ENCODE measurements around the gene SEMA3D. TPM values are rescaled to one million over a fixed set of nuclear protein-coding genes. Genes with fewer than 3 reads are reported as not detected.

The SEMA3D gene
- total and polyA plus RNA-seq, 2 of the 13 experiments (the other 11 are each of a cell fraction or from before 2014, with no cell fraction given): 0.07 TPM; not detected in 1

DNA sequence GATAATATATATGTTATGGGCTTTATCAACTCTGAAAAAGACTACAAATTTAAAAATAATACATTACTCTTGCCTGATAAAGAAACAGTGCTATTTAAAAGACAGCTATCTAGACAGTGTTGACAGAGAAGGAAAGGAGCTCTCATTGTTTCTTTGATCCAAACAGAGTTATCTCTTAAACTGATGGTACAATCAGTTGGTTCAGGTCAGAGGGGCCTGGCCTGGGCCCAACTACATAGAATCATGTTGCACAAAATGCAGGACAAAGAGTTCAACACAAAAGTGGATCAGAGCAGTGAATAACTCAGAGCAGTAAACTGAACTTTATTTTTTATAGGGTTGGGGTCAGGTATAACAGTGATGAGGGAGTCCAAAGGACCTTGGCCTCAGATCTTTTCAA lies 33.8 kb upstream of the SEMA3D start (continued):
- TF ChIP-seq, protein P1, sequence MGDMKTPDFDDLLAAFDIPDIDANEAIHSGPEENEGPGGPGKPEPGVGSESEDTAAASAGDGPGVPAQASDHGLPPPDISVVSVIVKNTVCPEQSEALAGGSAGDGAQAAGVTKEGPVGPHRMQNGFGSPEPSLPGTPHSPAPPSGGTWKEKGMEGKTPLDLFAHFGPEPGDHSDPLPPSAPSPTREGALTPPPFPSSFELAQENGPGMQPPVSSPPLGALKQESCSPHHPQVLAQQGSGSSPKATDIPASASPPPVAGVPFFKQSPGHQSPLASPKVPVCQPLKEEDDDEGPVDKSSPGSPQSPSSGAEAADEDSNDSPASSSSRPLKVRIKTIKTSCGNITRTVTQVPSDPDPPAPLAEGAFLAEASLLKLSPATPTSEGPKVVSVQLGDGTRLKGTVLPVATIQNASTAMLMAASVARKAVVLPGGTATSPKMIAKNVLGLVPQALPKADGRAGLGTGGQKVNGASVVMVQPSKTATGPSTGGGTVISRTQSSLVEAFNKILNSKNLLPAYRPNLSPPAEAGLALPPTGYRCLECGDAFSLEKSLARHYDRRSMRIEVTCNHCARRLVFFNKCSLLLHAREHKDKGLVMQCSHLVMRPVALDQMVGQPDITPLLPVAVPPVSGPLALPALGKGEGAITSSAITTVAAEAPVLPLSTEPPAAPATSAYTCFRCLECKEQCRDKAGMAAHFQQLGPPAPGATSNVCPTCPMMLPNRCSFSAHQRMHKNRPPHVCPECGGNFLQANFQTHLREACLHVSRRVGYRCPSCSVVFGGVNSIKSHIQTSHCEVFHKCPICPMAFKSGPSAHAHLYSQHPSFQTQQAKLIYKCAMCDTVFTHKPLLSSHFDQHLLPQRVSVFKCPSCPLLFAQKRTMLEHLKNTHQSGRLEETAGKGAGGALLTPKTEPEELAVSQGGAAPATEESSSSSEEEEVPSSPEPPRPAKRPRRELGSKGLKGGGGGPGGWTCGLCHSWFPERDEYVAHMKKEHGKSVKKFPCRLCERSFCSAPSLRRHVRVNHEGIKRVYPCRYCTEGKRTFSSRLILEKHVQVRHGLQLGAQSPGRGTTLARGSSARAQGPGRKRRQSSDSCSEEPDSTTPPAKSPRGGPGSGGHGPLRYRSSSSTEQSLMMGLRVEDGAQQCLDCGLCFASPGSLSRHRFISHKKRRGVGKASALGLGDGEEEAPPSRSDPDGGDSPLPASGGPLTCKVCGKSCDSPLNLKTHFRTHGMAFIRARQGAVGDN (CRISPR knock-in tag; IDR thresholded peaks at IDR 0.05): no peak
- TF ChIP-seq CENPX (CRISPR knock-in tag; IDR thresholded peaks at IDR 0.05): no peak
- no peak for TF ChIP-seq HCFC1 (IDR thresholded peaks at IDR 0.05; ENCODE audit: low read depth, low read length)

DNA sequence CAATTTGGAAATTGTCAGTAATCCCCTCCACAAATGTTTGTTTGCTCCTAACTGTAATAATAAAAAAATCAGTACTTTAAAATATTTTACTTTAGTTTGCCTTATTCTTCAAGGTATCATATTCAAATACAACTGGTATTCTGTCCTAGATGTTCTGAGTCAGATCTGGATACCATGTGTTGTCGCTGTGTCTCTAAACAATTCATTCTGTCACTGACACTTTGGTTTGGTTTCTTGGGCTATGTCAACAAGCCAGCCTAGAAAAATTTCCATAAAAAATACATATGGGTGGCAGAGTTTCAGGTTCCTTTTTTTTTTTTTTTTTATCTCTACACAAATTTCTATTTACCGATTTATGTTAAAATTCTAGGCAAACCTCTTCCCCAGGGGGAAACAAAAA lies 33.2 kb upstream of the SEMA3D start:
- no peak for TF ChIP-seq ZNF441 (CRISPR knock-in tag; IDR thresholded peaks at IDR 0.05; ENCODE audit: borderline replicate concordance)
- no peak for TF ChIP-seq PCBP1 (IDR thresholded peaks at IDR 0.05; ENCODE audit: borderline replicate concordance, low read depth, low read length)
- TF ChIP-seq, protein P2, sequence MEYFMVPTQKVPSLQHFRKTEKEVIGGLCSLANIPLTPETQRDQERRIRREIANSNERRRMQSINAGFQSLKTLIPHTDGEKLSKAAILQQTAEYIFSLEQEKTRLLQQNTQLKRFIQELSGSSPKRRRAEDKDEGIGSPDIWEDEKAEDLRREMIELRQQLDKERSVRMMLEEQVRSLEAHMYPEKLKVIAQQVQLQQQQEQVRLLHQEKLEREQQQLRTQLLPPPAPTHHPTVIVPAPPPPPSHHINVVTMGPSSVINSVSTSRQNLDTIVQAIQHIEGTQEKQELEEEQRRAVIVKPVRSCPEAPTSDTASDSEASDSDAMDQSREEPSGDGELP (IDR thresholded peaks at IDR 0.05; ENCODE audit: borderline replicate concordance, low read depth): no peak
- TF ChIP-seq, protein P3, sequence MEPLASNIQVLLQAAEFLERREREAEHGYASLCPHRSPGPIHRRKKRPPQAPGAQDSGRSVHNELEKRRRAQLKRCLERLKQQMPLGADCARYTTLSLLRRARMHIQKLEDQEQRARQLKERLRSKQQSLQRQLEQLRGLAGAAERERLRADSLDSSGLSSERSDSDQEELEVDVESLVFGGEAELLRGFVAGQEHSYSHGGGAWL (CRISPR knock-in tag; IDR thresholded peaks at IDR 0.05): no peak
- BruUV-seq (replicated peaks): no TSS peak
- Histone ChIP-seq H3K79me2 (ENCODE audit: insufficient read depth, low read length) (no peaks in the 10 kb centered on the region), H3K4me1 (ENCODE audit: insufficient read depth, low read length) (no peaks in the 10 kb centered on the region), H3K27me3 (ENCODE audit: control insufficient read depth in 1 of 2, insufficient read depth in 2 of 2, low read length in 2 of 2) (no peaks in the 10 kb centered on the region), H3K27ac (ENCODE audit: extremely low read length, insufficient read depth, low read length) (no peak overlapping the region), H3K4me3 (replicated peaks in 1 of 3; ENCODE audit: insufficient read depth in 1 of 3, low read depth in 2 of 3, low read length in 3 of 3) (no peak overlapping the region), H3K36me3 (replicated peaks in 1 of 2; ENCODE audit: control insufficient read depth in 1 of 2, insufficient read depth in 2 of 2, low read length in 2 of 2) (no peaks in the 10 kb centered on the region), H3K4me2 (ENCODE audit: low read depth, low read length) (no peak overlapping the region), H4K20me1 (ENCODE audit: insufficient read depth, low read length) (no peaks in the 10 kb centered on the region), H2AFZ (ENCODE audit: low read length) (no peak overlapping the region), H3K9me3 (ENCODE audit: low read length) (no peaks in the 10 kb centered on the region), H3K9ac (ENCODE audit: insufficient read depth, low read depth, low read length) (no peak overlapping the region)
- 4% methylated on average over 2 of the region's 2 CpGs for WGBS (ENCODE audit: low lambda C conversion rate)
- ChIA-PET CTCF (ENCODE audit: low intra/inter-chr PET ratio, low total read pairs) (no interaction called here), POLR2A (no interaction called here)
- FAIRE-seq (no peak), DNase-seq (ENCODE audit: low spot score) (no peak), ATAC-seq (no peak)
- in situ Hi-C loops (cut with HindIII; ENCODE audit: extremely low pct_ligation_motif_present, low pct_unique_long_range_greater_than_20kb): no loop called here
- intact Hi-C loops (cut with micrococcal nuclease; ENCODE audit: unreplicated experiment): no loop called here
